GM12891 (cell line): ENCODE data around the gene ADD2.

Experiments used
- PAX5 ChIP-seq: IDR thresholded peaks from 2 replicates; pipeline ENCODE4 v1.6.1; 2011; ENCODE audit warnings: low read length, moderate library complexity, mild to moderate bottlenecking; ENCODE audit not compliant: insufficient read depth, severe bottlenecking
- POLR2A ChIP-seq: IDR thresholded peaks from 2 replicates; pipeline ENCODE4 v1.6.1; 2011; ENCODE audit warnings: low read depth, low read length, control low read depth
- POLR2AphosphoS5 ChIP-seq: IDR thresholded peaks from 2 replicates; pipeline ENCODE4 v1.6.1; 2011; ENCODE audit warnings: low read depth, low read length, control low read depth
- SPI1 ChIP-seq: IDR thresholded peaks from 2 replicates; pipeline ENCODE4 v1.6.1; 2011; ENCODE audit warnings: low read depth, low read length, control low read depth

DNA sequence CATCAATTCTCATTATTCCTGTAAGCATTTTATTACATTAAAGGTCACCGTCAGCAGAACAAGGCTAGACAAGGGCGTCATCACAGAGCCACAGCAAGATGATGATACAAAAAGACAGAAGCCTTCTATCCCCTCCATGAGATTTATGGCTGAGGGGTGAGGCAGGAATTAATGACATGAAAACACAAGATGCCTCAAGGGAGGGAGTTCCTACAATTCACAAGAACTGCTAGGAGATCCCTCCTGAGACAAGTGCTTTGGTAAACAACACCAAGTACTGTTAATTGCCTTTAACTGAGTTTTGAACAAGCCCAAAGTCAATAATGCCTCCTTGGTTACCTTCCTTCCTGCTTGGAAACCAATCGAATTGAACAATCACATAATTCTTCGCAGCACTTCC is 14.1 kb downstream of the ADD2 start:
- TF ChIP-seq POLR2A (no peak), SPI1 (no peak), PAX5 (no peak), POLR2AphosphoS5 (no peak)
